Glutamatergic neuron (in vitro differentiated cells): ENCODE measurements around the gene SMIM5. TPM values are rescaled to one million over a fixed set of nuclear protein-coding genes. Genes with fewer than 3 reads are reported as not detected.

Experiments
- DNase-seq: peaks from one replicate; pipeline ENCODE4 v3.0.0; 2022
- H3K27ac Mint-ChIP-seq: one replicate; pipeline ENCODE4 v1.8.0; 2020; ENCODE audit warnings: mild to moderate bottlenecking, mixed read lengths, inconsistent platforms; ENCODE audit not compliant: unreplicated experiment
- H3K27me3 Mint-ChIP-seq: one replicate; pipeline ENCODE4 v1.8.0; 2020; ENCODE audit warnings: mild to moderate bottlenecking, moderate library complexity, mixed read lengths, inconsistent platforms; ENCODE audit not compliant: unreplicated experiment
- H3K36me3 Mint-ChIP-seq: one replicate; pipeline ENCODE4 v1.8.0; 2020; ENCODE audit warnings: mild to moderate bottlenecking, mixed read lengths, inconsistent platforms; ENCODE audit not compliant: unreplicated experiment
- H3K4me1 Mint-ChIP-seq: one replicate; pipeline ENCODE4 v1.8.0; 2020; ENCODE audit warnings: mild to moderate bottlenecking, low read depth, mixed read lengths, inconsistent platforms; ENCODE audit not compliant: unreplicated experiment
- H3K4me3 Mint-ChIP-seq: one replicate; pipeline ENCODE4 v1.8.0; 2020; ENCODE audit warnings: mild to moderate bottlenecking, mixed read lengths, inconsistent platforms; ENCODE audit not compliant: unreplicated experiment
- H3K9me3 Mint-ChIP-seq: one replicate; pipeline ENCODE4 v1.8.0; 2020; ENCODE audit warnings: mild to moderate bottlenecking, moderate library complexity, mixed read lengths, inconsistent platforms; ENCODE audit not compliant: unreplicated experiment
- CTCF ChIP-seq: fragments of 200-600 bp; sonication (generic); IDR thresholded peaks from one replicate; pipeline ENCODE4 v1.5.0; 2021; ENCODE audit not compliant: partially characterized antibody, unreplicated experiment
- total RNA-seq: library from RNA; stranded (reverse); fragmentation: NEBNext Ultra II Directional; extraction: Animal tissue kit (Norgen Biotek cat#: 25700); gene quantifications from one replicate; pipeline ENCODE4 v1.2.1, GENCODE V29; 2021; ENCODE audit not compliant: unreplicated experiment

The SMIM5 gene
- total RNA-seq, 1 donor from 2014 or later, result 0.20 TPM

GRCh38 chr17:75611851-75612429, 21.3 kb upstream of the SMIM5 start:
- Mint-ChIP-seq H3K4me3 (no peak overlapping the region), H3K9me3 (no peaks in the 10 kb centered on the region), H3K27ac (no peak overlapping the region), H3K36me3 (no peaks in the 10 kb centered on the region), H3K4me1 (peaks cover 2% of the 10 kb centered on the region), H3K27me3 (peaks cover 2% of the 10 kb centered on the region)
- DNase-seq, result no peak
- no peak for TF ChIP-seq CTCF

GRCh38 chr17:75612906-75613626, 20.2 kb upstream of the SMIM5 start:
- Mint-ChIP-seq H3K9me3 (no peaks in the 10 kb centered on the region), H3K27ac (no peak overlapping the region)
- no peak for DNase-seq

GRCh38 chr17:75614006-75614405, 19.2 kb upstream of the SMIM5 start:
- no peak overlapping the region for H3K27ac Mint-ChIP-seq
- peaks cover 2% of the 10 kb centered on the region for H3K27me3 Mint-ChIP-seq
- no peak for DNase-seq
- no peak for TF ChIP-seq CTCF
- no peak overlapping the region for H3K4me3 Mint-ChIP-seq
- no peaks in the 10 kb centered on the region for H3K36me3 Mint-ChIP-seq
- no peaks in the 10 kb centered on the region for H3K4me1 Mint-ChIP-seq
- no peaks in the 10 kb centered on the region for H3K9me3 Mint-ChIP-seq

More at GRCh38 chr17:75612906-75613626, 20.2 kb upstream of the SMIM5 start:
- Mint-ChIP-seq H3K27me3 (peaks cover 2% of the 10 kb centered on the region), H3K4me3 (no peak overlapping the region), H3K4me1 (no peaks in the 10 kb centered on the region), H3K36me3 (no peaks in the 10 kb centered on the region)
- no peak for TF ChIP-seq CTCF

GRCh38 chr17:75614556-75615270, 18.5 kb upstream of the SMIM5 start:
- no peak for DNase-seq
- Mint-ChIP-seq H3K27me3 (peaks cover 2% of the 10 kb centered on the region), H3K4me3 (no peak overlapping the region), H3K4me1 (no peaks in the 10 kb centered on the region), H3K9me3 (no peaks in the 10 kb centered on the region), H3K36me3 (no peaks in the 10 kb centered on the region), H3K27ac (no peak overlapping the region)
- TF ChIP-seq CTCF, result no peak

GRCh38 chr17:75615301-75615700, 17.9 kb upstream of the SMIM5 start:
- peaks cover 2% of the 10 kb centered on the region for H3K27me3 Mint-ChIP-seq

More at GRCh38 chr17:75615301-75615700, 17.9 kb upstream of the SMIM5 start:
- DNase-seq, result peak; percentile 50
- TF ChIP-seq CTCF, result no peak
- Mint-ChIP-seq H3K27ac (no peak overlapping the region), H3K36me3 (no peaks in the 10 kb centered on the region), H3K4me3 (no peak overlapping the region), H3K4me1 (no peaks in the 10 kb centered on the region), H3K9me3 (no peaks in the 10 kb centered on the region)
